Activated CD4-positive, alpha-beta T cell treated with anti-CD3 and anti-CD28 coated beads, Interleukin-2, amount 50 U/mL, for 4 hours (primary cell): ENCODE results near the gene KRTAP4-4.
"Not testable (repeated sequence)": the region's sequence is repeated elsewhere in the genome, so short reads cannot be mapped to it uniquely, and the experiment has no call there.

Experiments
- DNase-seq, 2 experiments: peaks; one replicate each; pipeline ENCODE4 v3.0.0-alpha.2; 2020

Gene KRTAP4-4

GRCh38 chr17:41160648-41161047 is at the start of gene KRTAP4-4:
Gene KRTAP4-4, minus strand, starts transcription at chr17:41160748. Its CDS starts 57 bp downstream, at chr17:41160691.
- DNase-seq, result no peak

- no peak for DNase-seq
Observed at GRCh38 chr17:41199421-41200078, 39.0 kb upstream of the KRTAP4-4 start.

- DNase-seq, result no peak
Observed at GRCh38 chr17:41196068-41196467, 35.5 kb upstream of the KRTAP4-4 start.

- no peak for DNase-seq
Observed at GRCh38 chr17:41190328-41190727, 29.8 kb upstream of the KRTAP4-4 start.

GRCh38 chr17:41189837-41190318 is 29.3 kb upstream of the KRTAP4-4 start, which contains the start of gene KRTAP9-1:
Gene KRTAP9-1, plus strand, starts transcription at chr17:41189887. Its CDS starts 0 bp downstream, at chr17:41189887.
- DNase-seq, result not testable (repeated sequence)

GRCh38 chr17:41186872-41187271 is 26.3 kb upstream of the KRTAP4-4 start:
- no peak for DNase-seq

GRCh38 chr17:41185001-41185400 is 24.5 kb upstream of the KRTAP4-4 start:
- DNase-seq, result no peak

GRCh38 chr17:41184480-41184961 is 24.0 kb upstream of the KRTAP4-4 start, which contains the start of gene KRTAP4-1:
Gene KRTAP4-1, minus strand, starts transcription at chr17:41184911. Its CDS starts 57 bp downstream, at chr17:41184854.
- no peak for DNase-seq

GRCh38 chr17:41178843-41179616 is 18.5 kb upstream of the KRTAP4-4 start:
- no peak for DNase-seq

- DNase-seq, result no peak
Observed at GRCh38 chr17:41178341-41178740, 17.8 kb upstream of the KRTAP4-4 start.

GRCh38 chr17:41177727-41178271 is 17.3 kb upstream of the KRTAP4-4 start, which contains the start of gene KRTAP4-2:
Gene KRTAP4-2, minus strand, starts transcription at chr17:41178221. Its CDS starts 57 bp downstream, at chr17:41178164.
- no peak for DNase-seq

GRCh38 chr17:41176744-41177387 is 16.3 kb upstream of the KRTAP4-4 start:
- no peak for DNase-seq

- DNase-seq, result no peak
Observed at GRCh38 chr17:41171886-41172285, 11.3 kb upstream of the KRTAP4-4 start.

- no peak for DNase-seq
Observed at GRCh38 chr17:41168121-41168520, 7.6 kb upstream of the KRTAP4-4 start, which contains the start of gene KRTAP4-3. Gene KRTAP4-3, minus strand, starts transcription at chr17:41168221. Its CDS starts 49 bp downstream, at chr17:41168172.

- no peak for DNase-seq
Observed at GRCh38 chr17:41167561-41167960, 7.0 kb upstream of the KRTAP4-4 start.

- DNase-seq, result no peak
Observed at GRCh38 chr17:41163828-41164227, 3.3 kb upstream of the KRTAP4-4 start.

GRCh38 chr17:41160190-41160589 is 358 bp downstream of the KRTAP4-4 start:
- DNase-seq, result not testable (repeated sequence)

- DNase-seq, result no peak
Observed at GRCh38 chr17:41153856-41154255, 6.7 kb downstream of the KRTAP4-4 start.

GRCh38 chr17:41151525-41151924 is 9.0 kb downstream of the KRTAP4-4 start:
- DNase-seq, result no peak

GRCh38 chr17:41150026-41150425 is 10.5 kb downstream of the KRTAP4-4 start:
- DNase-seq, result no peak

GRCh38 chr17:41149652-41149985 is 10.9 kb downstream of the KRTAP4-4 start, which contains the start of gene KRTAP4-5:
Gene KRTAP4-5, minus strand, starts transcription at chr17:41149825. Its CDS starts 58 bp downstream, at chr17:41149767.
- no peak for DNase-seq

- not testable (repeated sequence) for DNase-seq
Observed at GRCh38 chr17:41148971-41149651, 11.4 kb downstream of the KRTAP4-4 start.
